Stimulated activated naive CD8-positive, alpha-beta T cell treated with anti-CD3 and anti-CD28 coated beads, Interleukin-15, Interleukin-2, amounts not matched to agents 100 ng/mL and 50 ng/mL, for 24 hours (primary cell): ENCODE results near the gene NUDT6.
"Not testable (repeated sequence)": the region's sequence is repeated elsewhere in the genome, so short reads cannot be mapped to it uniquely, and the experiment has no call there.

Experiments used
- H3K27ac Mint-ChIP-seq: one replicate; pipeline ENCODE4 v1.8.0; 2021; ENCODE audit warnings: mild to moderate bottlenecking, mixed read lengths
- H3K27me3 Mint-ChIP-seq: one replicate; pipeline ENCODE4 v1.8.0; 2021; ENCODE audit warnings: mixed read lengths
- H3K36me3 Mint-ChIP-seq: one replicate; pipeline ENCODE4 v1.8.0; 2021; ENCODE audit warnings: low read depth, mixed read lengths
- H3K4me1 Mint-ChIP-seq: one replicate; pipeline ENCODE4 v1.8.0; 2021; ENCODE audit warnings: low read depth, mixed read lengths
- H3K4me3 Mint-ChIP-seq: one replicate; pipeline ENCODE4 v1.8.0; 2021; ENCODE audit warnings: mild to moderate bottlenecking, mixed read lengths
- H3K9me3 Mint-ChIP-seq: one replicate; pipeline ENCODE4 v1.8.0; 2021; ENCODE audit warnings: mixed read lengths

The NUDT6 gene

DNA sequence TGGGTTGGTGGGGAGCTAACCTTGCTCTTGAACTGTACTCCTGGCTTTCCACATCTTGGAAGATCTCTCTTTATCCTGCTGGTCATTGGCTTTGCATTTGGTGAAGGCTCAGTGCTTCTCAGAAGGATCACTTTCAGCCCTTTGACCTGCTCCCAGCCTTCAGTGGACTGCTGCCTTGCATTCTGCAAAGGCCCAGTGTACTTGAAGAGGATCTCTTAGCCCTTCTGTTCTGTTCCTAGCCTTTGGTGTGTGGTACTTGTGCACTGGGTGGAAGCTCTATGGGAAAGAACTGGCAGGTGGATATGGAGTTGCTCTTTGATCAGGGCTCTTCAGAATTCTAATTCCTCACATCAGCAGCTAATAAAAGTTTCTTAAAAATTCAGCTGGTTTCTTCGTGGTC lies 49.3 kb downstream of the NUDT6 start:
- no peak overlapping the region for H3K4me3 Mint-ChIP-seq
- H3K27me3 Mint-ChIP-seq = peaks cover 51% of the 10 kb centered on the region
- H3K9me3 Mint-ChIP-seq = no peaks in the 10 kb centered on the region
- no peak overlapping the region for H3K27ac Mint-ChIP-seq
- H3K4me1 Mint-ChIP-seq = no peaks in the 10 kb centered on the region
- H3K36me3 Mint-ChIP-seq = no peaks in the 10 kb centered on the region

DNA sequence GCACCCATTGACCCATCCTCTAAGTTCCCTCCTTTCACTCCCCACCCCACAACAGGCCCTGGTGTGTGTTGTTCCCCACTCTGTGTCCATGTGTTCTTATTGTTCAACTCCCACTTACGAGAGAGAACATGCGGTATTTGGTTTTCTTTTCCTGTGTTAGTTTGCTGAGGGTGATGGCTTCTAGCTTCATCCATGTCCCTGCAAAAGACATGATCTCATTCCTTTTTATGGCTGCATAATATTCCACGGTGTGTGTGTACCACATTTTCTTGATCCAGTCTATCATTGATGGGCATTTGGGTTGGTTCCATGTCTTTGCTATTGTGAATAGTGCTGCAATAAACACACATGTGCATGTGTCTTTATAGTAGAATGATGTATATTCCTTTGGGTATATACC lies 54.2 kb downstream of the NUDT6 start:
- H3K9me3 Mint-ChIP-seq, H3K4me1 Mint-ChIP-seq, H3K36me3 Mint-ChIP-seq, H3K4me3 Mint-ChIP-seq, H3K27ac Mint-ChIP-seq: not testable (repeated sequence)
- H3K27me3 Mint-ChIP-seq = peaks cover 35% of the 10 kb centered on the region

DNA sequence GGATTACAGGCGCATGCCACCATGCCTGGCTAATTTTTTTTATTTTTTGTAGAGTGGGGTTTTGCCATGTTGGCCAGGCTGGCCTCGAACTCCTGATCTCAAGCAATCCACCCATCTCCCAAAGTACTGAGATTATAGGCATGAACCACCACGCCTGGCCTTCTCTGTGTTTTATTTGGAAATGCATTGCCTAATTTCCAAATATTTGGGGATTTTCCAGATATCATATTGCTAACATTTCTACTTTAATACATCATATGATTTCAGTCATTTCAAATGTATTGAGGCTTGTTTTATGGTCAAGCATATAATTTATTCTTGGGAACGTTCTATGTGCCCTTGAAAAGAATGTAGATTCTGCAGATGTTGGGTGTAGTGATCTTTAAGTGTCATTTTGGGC lies 57.0 kb downstream of the NUDT6 start:
- Mint-ChIP-seq H3K36me3 (no peaks in the 10 kb centered on the region), H3K27me3 (peaks cover 30% of the 10 kb centered on the region), H3K27ac (no peak overlapping the region), H3K4me1 (no peaks in the 10 kb centered on the region), H3K4me3 (no peak overlapping the region), H3K9me3 (no peaks in the 10 kb centered on the region)

DNA sequence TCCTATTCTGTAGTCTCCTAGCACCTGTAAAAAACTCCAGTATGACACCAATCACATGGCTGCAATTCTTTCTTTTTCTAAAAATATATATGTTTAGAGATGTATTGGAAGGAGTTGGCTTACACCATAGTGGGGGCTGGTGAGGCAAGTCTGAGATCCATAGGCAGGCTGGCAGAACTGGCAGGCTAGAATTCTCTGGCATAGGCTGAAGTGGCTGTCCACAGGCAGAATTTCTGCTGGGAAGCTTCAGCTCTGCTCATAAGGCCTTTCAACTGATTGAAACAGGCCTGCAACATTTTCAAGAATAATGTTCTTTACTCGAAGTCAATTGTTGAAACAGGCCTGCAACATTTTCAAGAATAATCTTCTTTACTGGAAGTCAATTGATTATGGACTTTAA lies 58.8 kb downstream of the NUDT6 start:
- no peak overlapping the region for H3K27ac Mint-ChIP-seq
- no peak overlapping the region for H3K4me3 Mint-ChIP-seq
- H3K4me1 Mint-ChIP-seq = no peaks in the 10 kb centered on the region
- H3K9me3 Mint-ChIP-seq = no peaks in the 10 kb centered on the region
- H3K27me3 Mint-ChIP-seq = peaks cover 20% of the 10 kb centered on the region
- no peaks in the 10 kb centered on the region for H3K36me3 Mint-ChIP-seq

DNA sequence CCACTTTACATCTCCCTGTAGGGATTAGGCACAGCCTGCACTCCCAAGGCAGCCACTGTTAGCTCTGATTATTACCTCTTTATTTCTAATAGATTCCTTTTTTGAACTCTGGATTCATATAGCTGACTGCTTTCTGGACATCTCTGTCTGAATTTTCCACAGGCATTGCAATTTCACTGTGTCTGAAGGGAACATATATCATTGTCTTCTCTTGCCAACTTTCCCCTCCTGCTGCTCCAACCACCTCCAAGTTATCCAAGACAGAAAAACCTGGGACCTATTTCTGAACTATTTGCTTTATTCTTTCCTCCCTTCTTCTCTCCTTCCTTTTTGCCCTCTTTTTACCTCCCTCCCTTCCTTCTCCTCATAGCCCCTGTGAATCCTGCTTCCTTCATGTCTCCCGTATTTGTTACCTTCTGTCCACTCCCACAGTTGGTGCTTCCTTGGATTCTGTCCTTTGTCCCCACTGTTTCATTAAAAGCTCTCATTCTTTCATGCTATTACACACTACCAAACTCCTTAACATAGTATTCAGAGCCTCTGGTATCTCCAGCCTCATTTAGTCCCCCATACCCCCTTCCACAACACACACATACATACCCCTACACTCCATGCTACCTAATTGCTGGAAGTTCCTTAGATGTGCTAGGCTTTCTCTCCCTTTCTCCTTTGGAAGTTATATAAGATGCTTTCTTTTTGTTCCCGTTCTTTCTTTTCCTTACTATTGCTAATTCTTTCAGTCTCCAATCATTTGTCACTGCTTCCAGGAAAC lies 61.0 kb downstream of the NUDT6 start:
- H3K27ac Mint-ChIP-seq = no peak overlapping the region
- no peak overlapping the region for H3K4me3 Mint-ChIP-seq
- no peaks in the 10 kb centered on the region for H3K9me3 Mint-ChIP-seq
- no peaks in the 10 kb centered on the region for H3K4me1 Mint-ChIP-seq
- peaks cover 26% of the 10 kb centered on the region for H3K27me3 Mint-ChIP-seq
- no peaks in the 10 kb centered on the region for H3K36me3 Mint-ChIP-seq

GRCh38 chr4:122858705-122859104 lies 63.7 kb downstream of the NUDT6 start:
- Mint-ChIP-seq H3K36me3 (no peaks in the 10 kb centered on the region), H3K27me3 (peaks cover 32% of the 10 kb centered on the region), H3K4me3 (no peak overlapping the region), H3K27ac (no peak overlapping the region), H3K9me3 (no peaks in the 10 kb centered on the region), H3K4me1 (no peaks in the 10 kb centered on the region)

DNA sequence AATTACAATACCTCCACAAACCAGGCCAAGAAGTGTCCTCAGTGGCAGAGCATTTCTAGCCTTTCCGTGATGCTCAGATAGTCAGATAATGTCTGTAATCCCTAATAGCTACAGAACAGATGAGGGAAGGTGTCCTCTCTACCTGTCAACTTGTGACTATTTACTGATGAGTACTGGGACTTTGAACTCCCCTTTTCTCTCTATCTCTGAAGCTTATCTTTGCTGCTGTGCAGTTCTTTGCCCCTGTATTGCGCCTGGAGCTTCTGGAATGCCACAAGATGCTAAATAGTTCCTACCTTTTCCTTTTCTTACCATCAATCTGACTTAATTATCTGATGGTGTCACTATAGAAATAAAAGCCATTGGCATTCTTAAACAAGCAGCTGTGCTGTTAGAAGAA lies 65.2 kb downstream of the NUDT6 start:
- Mint-ChIP-seq H3K4me3 (no peak overlapping the region), H3K4me1 (no peaks in the 10 kb centered on the region), H3K27me3 (peaks cover 41% of the 10 kb centered on the region), H3K27ac (no peak overlapping the region), H3K36me3 (no peaks in the 10 kb centered on the region), H3K9me3 (no peaks in the 10 kb centered on the region)

DNA sequence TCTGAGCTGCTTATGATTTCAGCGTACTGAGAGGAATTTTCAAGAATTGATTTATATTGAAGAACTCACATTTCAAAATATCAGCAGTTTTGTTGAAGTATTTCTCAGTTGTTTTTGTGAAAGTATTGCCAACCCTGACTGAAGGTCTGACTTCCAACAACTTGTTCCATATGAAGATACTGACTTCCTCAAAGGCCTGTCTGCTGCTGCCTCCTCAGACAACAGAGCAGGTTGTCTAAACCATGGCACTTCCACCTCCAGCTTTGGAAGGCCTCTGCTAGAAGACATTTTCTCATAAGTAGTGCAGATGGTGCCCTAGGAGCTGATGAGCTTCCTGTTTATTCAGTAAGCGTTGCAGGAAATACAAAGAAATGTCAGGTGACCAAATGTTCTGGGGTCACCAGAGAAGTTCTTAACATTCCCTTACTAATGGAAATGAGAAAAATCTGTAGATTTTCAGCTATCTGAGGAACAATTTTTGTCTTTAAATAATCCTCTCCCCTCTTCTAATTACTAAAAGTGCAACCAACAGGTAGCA lies 67.0 kb downstream of the NUDT6 start:
- H3K27ac Mint-ChIP-seq = no peak overlapping the region
- H3K27me3 Mint-ChIP-seq = peaks cover 33% of the 10 kb centered on the region
- no peaks in the 10 kb centered on the region for H3K4me1 Mint-ChIP-seq
- no peak overlapping the region for H3K4me3 Mint-ChIP-seq
- no peaks in the 10 kb centered on the region for H3K36me3 Mint-ChIP-seq
- H3K9me3 Mint-ChIP-seq = no peaks in the 10 kb centered on the region

DNA sequence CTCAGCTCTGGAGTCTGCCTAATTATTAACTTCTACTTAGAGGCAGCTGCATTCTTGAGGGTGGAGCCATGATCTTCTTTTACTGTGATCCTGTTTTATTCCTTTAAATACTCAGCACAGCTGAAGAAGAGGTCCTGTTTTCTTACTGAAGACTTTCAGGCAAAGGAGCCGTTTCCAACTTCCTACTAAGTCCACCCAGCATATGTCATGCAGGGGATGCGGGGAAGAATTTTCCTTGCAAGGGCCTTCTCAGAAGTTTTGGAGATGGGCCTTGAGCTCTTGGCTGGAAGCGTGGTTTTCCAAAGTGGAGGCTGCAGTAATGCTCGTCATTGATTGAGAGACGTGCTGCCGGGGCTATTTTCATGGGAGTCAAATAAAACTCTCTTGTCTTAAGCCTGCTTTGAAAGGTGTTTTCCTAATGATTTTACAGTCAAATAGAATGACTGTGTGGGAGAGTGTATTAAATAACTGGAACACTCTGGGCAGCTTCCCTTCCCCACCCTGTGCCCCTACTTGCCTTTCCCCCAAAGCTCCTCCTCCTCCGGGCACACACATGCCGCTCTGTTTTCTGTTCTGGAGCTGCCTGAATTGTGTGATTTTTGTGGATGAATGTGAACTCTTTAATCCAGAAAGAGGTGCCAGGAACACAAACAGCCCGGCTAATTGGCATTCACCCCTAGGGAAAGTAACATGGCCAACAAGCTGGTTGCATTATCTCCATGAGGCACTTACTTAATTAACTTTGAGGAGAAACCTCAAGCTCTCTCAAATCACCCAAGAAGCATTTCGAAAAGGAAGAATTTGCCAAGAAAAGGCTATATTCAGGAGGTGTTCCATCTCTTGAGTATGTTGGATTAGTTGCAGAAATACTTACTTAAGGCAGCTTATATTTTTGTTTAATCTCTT lies 67.7 kb downstream of the NUDT6 start:
- H3K36me3 Mint-ChIP-seq = no peaks in the 10 kb centered on the region
- H3K4me3 Mint-ChIP-seq = no peak overlapping the region
- H3K9me3 Mint-ChIP-seq = no peaks in the 10 kb centered on the region
- H3K27me3 Mint-ChIP-seq = peaks cover 36% of the 10 kb centered on the region
- no peak overlapping the region for H3K27ac Mint-ChIP-seq
- no peaks in the 10 kb centered on the region for H3K4me1 Mint-ChIP-seq

DNA sequence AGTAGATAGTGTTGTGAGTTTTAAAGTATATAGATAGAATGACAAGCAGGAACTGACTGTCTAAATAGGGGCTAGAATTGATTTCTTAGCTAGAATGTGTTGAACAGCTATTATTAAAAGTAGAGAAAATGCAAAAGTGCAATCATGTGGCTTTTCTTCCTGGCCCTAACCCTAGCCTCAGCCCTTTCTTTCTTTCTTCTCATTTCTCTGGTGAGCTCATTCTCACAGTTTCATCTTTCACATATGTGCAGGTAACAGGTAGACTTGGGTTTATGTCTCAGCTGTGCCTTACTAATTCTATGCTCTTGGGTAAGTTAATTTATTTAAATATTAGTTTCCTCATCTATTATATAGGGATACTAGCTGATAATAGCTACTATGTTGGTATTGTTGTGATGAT lies 70.8 kb downstream of the NUDT6 start:
- H3K27me3 Mint-ChIP-seq = peaks cover 41% of the 10 kb centered on the region
- H3K4me3 Mint-ChIP-seq = no peak overlapping the region
- no peaks in the 10 kb centered on the region for H3K4me1 Mint-ChIP-seq
- H3K36me3 Mint-ChIP-seq = no peaks in the 10 kb centered on the region
- no peak overlapping the region for H3K27ac Mint-ChIP-seq
- H3K9me3 Mint-ChIP-seq = no peaks in the 10 kb centered on the region

DNA sequence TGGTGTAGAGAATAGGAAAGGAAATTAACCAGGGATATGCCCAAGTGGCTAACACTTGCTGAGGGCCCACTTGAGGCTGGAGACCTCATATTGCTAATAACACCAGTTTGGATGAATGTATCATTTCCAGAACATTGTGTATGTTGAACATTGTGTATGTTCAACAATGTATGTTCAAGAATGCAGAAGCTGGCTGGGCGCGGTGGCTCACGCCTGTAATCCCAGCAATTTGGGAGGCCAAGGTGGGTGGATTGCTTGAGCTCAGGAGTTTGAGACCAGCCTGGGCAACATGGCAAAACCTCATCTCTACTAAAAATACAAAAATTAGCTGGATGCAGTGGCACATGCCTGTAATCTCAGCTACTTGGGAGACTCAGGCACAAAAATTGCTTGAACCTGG lies 72.6 kb downstream of the NUDT6 start:
- H3K4me3 Mint-ChIP-seq, H3K4me1 Mint-ChIP-seq, H3K9me3 Mint-ChIP-seq, H3K36me3 Mint-ChIP-seq, H3K27ac Mint-ChIP-seq: not testable (repeated sequence)
- peaks cover 37% of the 10 kb centered on the region for H3K27me3 Mint-ChIP-seq

GRCh38 chr4:122847931-122848330 lies 74.5 kb downstream of the NUDT6 start:
- Mint-ChIP-seq H3K4me3 (no peak overlapping the region), H3K9me3 (no peaks in the 10 kb centered on the region), H3K27me3 (peaks cover 28% of the 10 kb centered on the region), H3K27ac (no peak overlapping the region), H3K36me3 (no peaks in the 10 kb centered on the region), H3K4me1 (no peaks in the 10 kb centered on the region)

DNA sequence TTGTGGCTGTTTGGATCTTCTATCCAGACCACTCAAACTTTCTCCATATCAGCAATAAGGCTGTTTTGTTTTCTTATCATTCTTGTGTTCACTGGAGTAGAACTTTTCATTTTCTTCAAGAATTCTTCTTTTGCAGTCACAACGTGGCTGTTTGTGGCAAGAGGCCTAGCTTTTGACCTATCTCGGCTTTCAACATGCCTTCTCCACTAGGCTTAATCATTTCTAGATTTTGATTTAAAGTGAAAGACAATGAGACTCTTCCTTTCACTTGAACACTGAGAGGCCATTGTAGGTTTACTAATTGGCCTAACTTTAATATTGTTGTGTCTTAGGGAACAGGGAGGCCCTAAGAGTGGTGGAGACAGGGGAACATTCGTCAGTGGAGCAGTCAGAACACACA lies 76.6 kb downstream of the NUDT6 start:
- Mint-ChIP-seq H3K27ac (no peak overlapping the region), H3K36me3 (no peaks in the 10 kb centered on the region), H3K9me3 (no peaks in the 10 kb centered on the region), H3K4me1 (no peaks in the 10 kb centered on the region), H3K4me3 (no peak overlapping the region), H3K27me3 (peaks cover 22% of the 10 kb centered on the region)

DNA sequence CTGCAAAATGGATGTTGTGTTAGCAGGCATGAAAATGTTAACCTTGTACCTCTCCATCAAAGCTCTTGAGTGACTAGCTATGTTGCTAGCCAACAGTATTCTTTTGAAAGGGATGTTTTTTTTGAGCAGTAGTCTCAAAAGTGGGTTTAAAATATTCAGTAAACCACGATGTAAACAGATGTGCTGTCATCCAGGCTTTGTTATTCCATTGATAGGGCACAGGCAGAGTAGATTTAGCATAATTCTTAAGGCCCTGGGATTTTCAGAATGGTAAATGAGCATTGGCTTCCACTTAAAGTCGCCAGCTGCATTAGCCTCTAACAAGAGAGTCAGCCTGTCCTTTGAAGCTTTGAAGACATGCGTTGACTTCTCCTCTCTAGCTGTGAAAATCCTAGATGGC lies 77.3 kb downstream of the NUDT6 start:
- Mint-ChIP-seq H3K36me3 (no peaks in the 10 kb centered on the region), H3K27ac (no peak overlapping the region), H3K4me1 (no peaks in the 10 kb centered on the region), H3K4me3 (no peak overlapping the region), H3K9me3 (no peaks in the 10 kb centered on the region), H3K27me3 (peaks cover 21% of the 10 kb centered on the region)

DNA sequence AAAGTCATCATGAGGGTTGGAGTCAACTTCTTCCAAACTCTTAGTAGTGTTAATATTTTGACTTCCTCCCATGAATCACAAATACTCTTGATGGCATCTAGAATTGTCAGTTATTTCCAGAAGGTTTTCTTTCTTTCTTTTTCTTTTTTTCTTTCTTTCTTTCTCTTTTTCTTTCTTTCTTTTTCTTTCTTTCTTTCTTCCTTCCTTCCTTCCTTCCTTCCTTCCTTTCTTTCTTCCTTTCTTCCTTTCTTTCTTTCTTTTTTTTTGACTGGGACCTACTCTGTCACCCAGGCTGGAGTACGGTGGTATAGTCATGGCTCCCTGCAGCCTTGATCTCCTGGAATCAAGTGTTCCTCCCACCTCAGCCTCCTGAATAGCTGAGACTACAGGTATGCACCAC lies 78.0 kb downstream of the NUDT6 start:
- H3K4me1 Mint-ChIP-seq, H3K27ac Mint-ChIP-seq: not testable (repeated sequence)

More for the DNA sequence above, 78.0 kb downstream of the NUDT6 start:
- H3K9me3 Mint-ChIP-seq, H3K36me3 Mint-ChIP-seq, H3K4me3 Mint-ChIP-seq: not testable (repeated sequence)
- H3K27me3 Mint-ChIP-seq = peaks cover 24% of the 10 kb centered on the region
